Measurements from ENCODE around the gene NEAT1. TPM values are rescaled to one million over a fixed set of nuclear protein-coding genes. Genes with fewer than 3 reads are reported as not detected.
A peak's percentile ranks its signal among the peaks of the same experiment; 100 is the strongest.

NEAT1 gene
- total and polyA plus RNA-seq, 9 of the 15 experiments (the other 6 are each of a cell fraction or from before 2014, with no cell fraction given) = 20.1 to 389 (median 62.8) TPM

DNA sequence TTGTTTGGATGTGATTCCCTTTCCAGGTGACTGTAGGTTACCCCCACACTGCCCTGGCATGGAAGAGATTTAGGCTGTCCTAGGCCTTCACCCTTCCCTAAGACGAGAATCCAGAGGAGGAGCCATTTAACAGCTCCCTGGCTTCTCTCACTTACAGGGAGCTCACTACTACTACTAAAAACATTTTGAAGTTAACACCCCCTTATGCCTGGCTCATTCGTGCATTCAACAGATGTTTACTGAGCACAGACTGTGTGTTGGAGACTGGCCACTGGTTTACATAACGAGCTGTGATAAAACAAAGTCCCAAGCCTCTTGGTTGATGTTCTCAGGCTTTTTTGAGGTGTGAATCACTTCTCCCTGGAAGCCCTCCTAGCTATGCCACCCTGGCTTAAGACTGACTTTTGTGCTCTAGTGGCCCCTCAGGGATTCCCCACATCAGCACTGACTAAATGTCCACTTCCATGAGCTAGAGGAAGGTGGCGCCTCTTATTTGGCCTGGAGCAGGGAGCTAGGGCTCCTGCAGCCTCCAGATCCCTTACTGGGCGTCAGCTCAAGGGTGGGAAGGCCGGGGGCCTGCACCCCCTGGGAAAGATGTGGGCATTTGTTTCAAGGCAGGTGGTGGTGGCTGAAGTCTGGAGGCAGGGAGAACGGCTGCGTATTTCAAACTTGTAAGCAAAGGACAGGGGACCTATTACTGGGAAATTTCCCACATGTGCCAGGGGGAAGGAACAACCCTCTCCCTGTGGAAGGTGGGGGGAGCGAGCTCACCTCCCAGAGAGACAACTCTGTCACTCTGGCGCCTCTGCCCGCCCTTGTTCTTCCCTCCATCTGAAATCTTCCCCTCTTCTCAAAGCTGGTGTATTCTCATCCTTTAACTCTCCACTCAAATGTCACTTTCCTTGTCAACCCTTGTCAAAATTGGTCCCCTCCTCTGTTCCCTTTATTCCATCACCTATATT lies 56.9 kb downstream of the NEAT1 start (continued):
- TF ChIP-seq, protein P1, sequence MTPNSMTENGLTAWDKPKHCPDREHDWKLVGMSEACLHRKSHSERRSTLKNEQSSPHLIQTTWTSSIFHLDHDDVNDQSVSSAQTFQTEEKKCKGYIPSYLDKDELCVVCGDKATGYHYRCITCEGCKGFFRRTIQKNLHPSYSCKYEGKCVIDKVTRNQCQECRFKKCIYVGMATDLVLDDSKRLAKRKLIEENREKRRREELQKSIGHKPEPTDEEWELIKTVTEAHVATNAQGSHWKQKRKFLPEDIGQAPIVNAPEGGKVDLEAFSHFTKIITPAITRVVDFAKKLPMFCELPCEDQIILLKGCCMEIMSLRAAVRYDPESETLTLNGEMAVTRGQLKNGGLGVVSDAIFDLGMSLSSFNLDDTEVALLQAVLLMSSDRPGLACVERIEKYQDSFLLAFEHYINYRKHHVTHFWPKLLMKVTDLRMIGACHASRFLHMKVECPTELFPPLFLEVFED (CRISPR knock-in tag; conservative IDR thresholded peaks at IDR 0.05) = no peak
- no peak for TF ChIP-seq ZNF143 (CRISPR knock-in tag; IDR thresholded peaks at IDR 0.05)
- TF ChIP-seq CHD2 (IDR thresholded peaks at IDR 0.05; ENCODE audit: low read depth, low read length) = no peak
- TF ChIP-seq NUFIP1 (IDR thresholded peaks at IDR 0.05; ENCODE audit: partially characterized antibody) = no peak
- TF ChIP-seq EZH2 (IDR thresholded peaks at IDR 0.05; ENCODE audit: borderline replicate concordance, low read depth, low read length) = no peak
- TF ChIP-seq, protein P2, sequence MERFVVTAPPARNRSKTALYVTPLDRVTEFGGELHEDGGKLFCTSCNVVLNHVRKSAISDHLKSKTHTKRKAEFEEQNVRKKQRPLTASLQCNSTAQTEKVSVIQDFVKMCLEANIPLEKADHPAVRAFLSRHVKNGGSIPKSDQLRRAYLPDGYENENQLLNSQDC (CRISPR knock-in tag; IDR thresholded peaks at IDR 0.05) = no peak
- peak; percentile 30; the same call in 1 of the 2 replicates for TF ChIP-seq SMARCA4 (IDR thresholded peaks at IDR 0.05)
- TF ChIP-seq BRD4 (IDR thresholded peaks at IDR 0.05) = no peak
- no peak for TF ChIP-seq PRPF4 (IDR thresholded peaks at IDR 0.05; ENCODE audit: insufficient read depth, low read depth, low read length, poor library complexity, severe bottlenecking)
- no peak; the same call in 1 of the 2 replicates for TF ChIP-seq RB1 (IDR thresholded peaks at IDR 0.05; ENCODE audit: low read depth)
- TF ChIP-seq ZNF699 (CRISPR knock-in tag; IDR thresholded peaks at IDR 0.05; ENCODE audit: insufficient replicate concordance) = no peak
- 0 out of 2 replicates have a peak, but pooled peaks have one; percentile 54 for TF ChIP-seq FOXP1 (CRISPR knock-in tag; IDR thresholded peaks at IDR 0.05)
- TF ChIP-seq POLR2H (tag; IDR thresholded peaks at IDR 0.05; ENCODE audit: low read depth) = no peak
- TF ChIP-seq, protein P3, sequence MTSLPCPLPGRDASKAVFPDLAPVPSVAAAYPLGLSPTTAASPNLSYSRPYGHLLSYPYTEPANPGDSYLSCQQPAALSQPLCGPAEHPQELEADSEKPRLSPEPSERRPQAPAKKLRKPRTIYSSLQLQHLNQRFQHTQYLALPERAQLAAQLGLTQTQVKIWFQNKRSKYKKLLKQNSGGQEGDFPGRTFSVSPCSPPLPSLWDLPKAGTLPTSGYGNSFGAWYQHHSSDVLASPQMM (CRISPR knock-in tag; IDR thresholded peaks at IDR 0.05) = no peak
- no peak for TF ChIP-seq ZKSCAN1 (IDR thresholded peaks at IDR 0.05; ENCODE audit: low read depth, low read length)

Measured in K562 (cell line).